IMR-90 (cell line): ENCODE measurements around the gene ALKBH5. TPM values are rescaled to one million over a fixed set of nuclear protein-coding genes. Genes with fewer than 3 reads are reported as not detected.

Experiments
- ATAC-seq: fragments of 200-7000 bp; cut with Tn5 transposase; 2 replicates; pipeline ENCODE4 v1.9.1; 2020; ENCODE audit warnings: low read depth, mild to moderate bottlenecking, moderate library complexity
- BruUV-seq: library from RNA; stranded (reverse); fragments of 400-500 nt; replicated peaks from 2 replicates; lab custom pipeline; 2021; lab: Mats Ljungman, UMichigan
- CTCF ChIA-PET: fragments of 300-600 bp; formaldehyde crosslinking; extraction: SDS; loops from one replicate; lab custom pipeline; 2021; ENCODE audit warnings: antibody characterized with exemption; lab: Yijun Ruan, JAX
- POLR2A ChIA-PET: fragments of 300-600 bp; sonication (Branson Sonifier 250); formaldehyde crosslinking; loops from one replicate; lab custom pipeline; 2022; ENCODE audit warnings: antibody characterized with exemption; ENCODE audit not compliant: unreplicated experiment; lab: Charles Lee
- DNase-seq: peaks from one replicate; pipeline ENCODE4 v3.0.0; 2013
- H2AFZ ChIP-seq: replicated peaks from 2 replicates; pipeline ENCODE3; 2013; ENCODE audit warnings: low read length, mild to moderate bottlenecking; ENCODE audit not compliant: poor library complexity
- H2AK5ac ChIP-seq: 2 replicates; pipeline ENCODE4 v1.6.1; 2013; ENCODE audit warnings: low read depth, low read length, inconsistent platforms
- H2AK9ac ChIP-seq: replicated peaks from 2 replicates; pipeline ENCODE3; 2013; ENCODE audit warnings: mild to moderate bottlenecking, low read depth, low read length, moderate library complexity; ENCODE audit not compliant: poor library complexity
- H2BK120ac ChIP-seq: 2 replicates; pipeline ENCODE4 v1.6.1; 2013; ENCODE audit warnings: low read depth, low read length, inconsistent platforms
- H2BK15ac ChIP-seq: 3 replicates; pipeline ENCODE4 v1.6.1; 2013; ENCODE audit warnings: low read depth, low read length, inconsistent platforms
- H2BK20ac ChIP-seq: 2 replicates; pipeline ENCODE4 v1.6.1; 2013; ENCODE audit warnings: low read depth, mild to moderate bottlenecking, inconsistent platforms, low read length, moderate library complexity
- H2BK5ac ChIP-seq: 2 replicates; pipeline ENCODE4 v1.6.1; 2013; ENCODE audit warnings: mild to moderate bottlenecking, low read depth, low read length, inconsistent platforms; ENCODE audit not compliant: poor library complexity, severe bottlenecking
- H3K14ac ChIP-seq: replicated peaks from 2 replicates; pipeline ENCODE4 v1.6.1; 2013; ENCODE audit warnings: low read depth, low read length, inconsistent platforms
- H3K18ac ChIP-seq: 2 replicates; pipeline ENCODE4 v1.6.1; 2013; ENCODE audit warnings: low read depth, low read length, control low read depth
- H3K23ac ChIP-seq: 2 replicates; pipeline ENCODE4 v1.6.1; 2013; ENCODE audit warnings: low read depth, low read length, inconsistent platforms
- H3K27ac ChIP-seq: 2 replicates; pipeline ENCODE4 v1.5.1; 2013; ENCODE audit warnings: mild to moderate bottlenecking, control low read depth, low read length; ENCODE audit not compliant: insufficient read depth
- H3K27me3 ChIP-seq: 2 replicates; pipeline ENCODE4 v1.6.1; 2013; ENCODE audit warnings: low read length; ENCODE audit not compliant: control insufficient read depth, insufficient read depth
- H3K36me3 ChIP-seq: 2 replicates; pipeline ENCODE4 v1.6.1; 2013; ENCODE audit warnings: low read length, mixed read lengths; ENCODE audit not compliant: control insufficient read depth, insufficient read depth
- H3K4ac ChIP-seq: 2 replicates; pipeline ENCODE4 v1.6.1; 2013; ENCODE audit warnings: low read depth, low read length, inconsistent platforms
- H3K4me1 ChIP-seq: 2 replicates; pipeline ENCODE4 v1.6.1; 2013; ENCODE audit warnings: low read length, mixed read lengths; ENCODE audit not compliant: control insufficient read depth, insufficient read depth
- H3K4me2 ChIP-seq: 2 replicates; pipeline ENCODE4 v1.6.1; 2013; ENCODE audit warnings: low read depth, mild to moderate bottlenecking, control low read depth, low read length, moderate library complexity
- H3K4me3 ChIP-seq: 2 replicates; pipeline ENCODE4 v1.5.1; 2013; ENCODE audit warnings: low read depth, mild to moderate bottlenecking, control low read depth, low read length, moderate library complexity; ENCODE audit not compliant: insufficient read depth
- H3K56ac ChIP-seq: 2 replicates; pipeline ENCODE4 v1.6.1; 2013; ENCODE audit warnings: low read length, inconsistent platforms; ENCODE audit not compliant: insufficient read depth; ENCODE audit errors: extremely low read depth
- H3K79me1 ChIP-seq, 2 experiments: 2 replicates each; pipeline ENCODE4 v1.6.1; 2013; ENCODE audit warnings: low read length in 2 of 2, inconsistent platforms in 1 of 2, low read depth in 1 of 2
- H3K9ac ChIP-seq: 2 replicates; pipeline ENCODE4 v1.6.1; 2013; ENCODE audit warnings: low read depth, low read length, control low read depth
- H3K9me1 ChIP-seq: 2 replicates; pipeline ENCODE4 v1.6.1; 2013; ENCODE audit warnings: low read length, inconsistent platforms; ENCODE audit not compliant: insufficient read depth
- H3K9me3 ChIP-seq: 2 replicates; pipeline ENCODE4 v1.6.1; 2013; ENCODE audit warnings: low read length; ENCODE audit not compliant: control insufficient read depth, insufficient read depth
- H4K20me1 ChIP-seq: 2 replicates; pipeline ENCODE4 v1.6.1; 2013; ENCODE audit warnings: low read length, inconsistent platforms; ENCODE audit not compliant: insufficient read depth
- H4K5ac ChIP-seq: 2 replicates; pipeline ENCODE4 v1.6.1; 2013; ENCODE audit warnings: mild to moderate bottlenecking, low read depth, low read length, control low read depth
- H4K8ac ChIP-seq, 2 experiments: 2 replicates each; pipeline ENCODE4 v1.6.1; 2013; ENCODE audit warnings: low read depth in 2 of 2, low read length in 2 of 2, control low read depth in 1 of 2, inconsistent platforms in 1 of 2
- H4K91ac ChIP-seq: 2 replicates; pipeline ENCODE4 v1.6.1; 2013; ENCODE audit warnings: low read depth, low read length, inconsistent platforms; ENCODE audit not compliant: insufficient read depth
- BHLHE40 ChIP-seq: fragments of 150-350 bp; IDR thresholded peaks from 2 replicates; pipeline ENCODE4 v1.6.1; 2016; ENCODE audit warnings: mild to moderate bottlenecking, low read depth, low read length
- CEBPB ChIP-seq: IDR thresholded peaks from 2 replicates; pipeline ENCODE4 v1.6.1; 2012; ENCODE audit warnings: low read depth, low read length, improper control_type of control experiment
- CHD1 ChIP-seq: IDR thresholded peaks from 2 replicates; pipeline ENCODE4 v1.6.1; 2012; ENCODE audit warnings: low read depth, low read length, improper control_type of control experiment
- FOS ChIP-seq: fragments of 150-350 bp; IDR thresholded peaks from 2 replicates; pipeline ENCODE4 v1.6.1; 2016; ENCODE audit warnings: low read depth, low read length
- MAFK ChIP-seq: IDR thresholded peaks from 2 replicates; pipeline ENCODE4 v1.6.1; 2012; ENCODE audit warnings: low read depth, low read length, improper control_type of control experiment
- MXI1 ChIP-seq: IDR thresholded peaks from 2 replicates; pipeline ENCODE4 v1.6.1; 2012; ENCODE audit warnings: low read depth, mild to moderate bottlenecking, low read length, moderate library complexity, borderline replicate concordance
- NFE2L2 ChIP-seq: fragments of 150-350 bp; IDR thresholded peaks from 2 replicates; pipeline ENCODE4 v1.6.1; 2016; ENCODE audit warnings: low read depth, mild to moderate bottlenecking, low read length
- RAD21 ChIP-seq: IDR thresholded peaks from 2 replicates; pipeline ENCODE4 v1.6.1; 2012; ENCODE audit warnings: low read length, improper control_type of control experiment
- RCOR1 ChIP-seq: IDR thresholded peaks from 2 replicates; pipeline ENCODE4 v1.6.1; 2012; ENCODE audit warnings: mild to moderate bottlenecking, low read length, improper control_type of control experiment; ENCODE audit not compliant: insufficient replicate concordance
- RFX5 ChIP-seq: IDR thresholded peaks from 2 replicates; pipeline ENCODE4 v1.8.0; 2012; ENCODE audit warnings: low read depth, mild to moderate bottlenecking, low read length, moderate library complexity
- SMC3 ChIP-seq: fragments of 150-350 bp; IDR thresholded peaks from 2 replicates; pipeline ENCODE4 v1.6.1; 2016; ENCODE audit warnings: low read depth, mild to moderate bottlenecking, antibody characterized with exemption, low read length, moderate library complexity
- WGBS, 2 experiments: methylation state at CpG; one replicate each; pipeline versions ENCODE4 v1.1.5 to v1.1.7; 2013; ENCODE audit warnings: missing lambda C conversion rate in 2 of 2; ENCODE audit not compliant: insufficient read length in 1 of 2; ENCODE audit errors: extremely low coverage in 2 of 2; 5-methylcytosine and 5-hydroxymethylcytosine counted together
- dilution Hi-C: fragments of 300-500 bp; cut with HindIII; formaldehyde crosslinking; loops from one replicate; pipeline ENCODE4 v1.14.3; 2018; ENCODE audit warnings: low sequenced_read_pairs; ENCODE audit not compliant: unreplicated experiment
- in situ Hi-C: fragments of 300-500 bp; cut with MboI; formaldehyde crosslinking; loops from 3 replicates; pipeline ENCODE4 v1.14.3; 2019; ENCODE audit warnings: low sequenced_read_pairs, inconsistent platforms, mixed read lengths
- intact Hi-C: fragments of 100-400 bp; cut with micrococcal nuclease; formaldehyde crosslinking; loops from 2 replicates; pipeline ENCODE4 v1.10.0; 2022
- polyA plus RNA-seq, 3 experiments: library from polyadenylated mRNA; depleted of rRNA; stranded (reverse); fragments of >200 nt; gene quantifications; 2 replicates each; pipeline ENCODE4 v1.2.3, GENCODE V29; 2012; ENCODE audit warnings: low replicate concordance in 1 of 3
- total RNA-seq: library from RNA; depleted of rRNA; stranded (reverse); fragments of >200 nt; gene quantifications from 2 replicates; pipeline ENCODE4 v1.2.3, GENCODE V29; 2012
- TF ChIP-seq, protein P1 (sequence below): conservative IDR thresholded peaks from 2 replicates; pipeline ENCODE4 v1.5.1; 2012; ENCODE audit warnings: mild to moderate bottlenecking, low read depth, low read length, improper control_type of control experiment
- TF ChIP-seq, protein P2 (sequence below): fragments of 150-350 bp; IDR thresholded peaks from 2 replicates; pipeline ENCODE4 v1.6.1; 2017; ENCODE audit warnings: mild to moderate bottlenecking, antibody characterized with exemption, low read length, low read depth

Gene ALKBH5
- total and polyA plus RNA-seq, 2 of the 4 experiments (the other 2 are of a cell fraction), result 57.6 to 79.6 TPM

DNA sequence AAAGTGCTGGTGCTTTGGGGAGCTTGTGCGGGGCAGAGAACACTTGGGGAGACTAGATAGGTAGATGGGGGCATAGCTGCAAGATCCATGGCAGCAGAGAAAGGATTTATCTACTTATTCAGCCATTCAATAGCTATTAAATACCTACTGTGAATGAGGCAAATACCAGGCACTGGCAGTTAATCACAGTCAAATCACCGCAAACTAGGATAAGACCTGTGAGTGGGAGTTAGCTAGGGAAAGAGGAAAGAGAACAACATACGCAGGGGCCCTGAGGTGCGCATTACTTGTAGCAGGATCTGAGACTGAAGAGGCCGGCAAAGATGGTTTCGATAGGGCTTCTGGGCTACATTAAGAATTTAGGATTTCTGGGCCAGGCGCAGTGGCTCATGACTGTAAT, 3.8 kb upstream of the ALKBH5 start:
- no peak overlapping the region for H2AFZ ChIP-seq
- H3K27ac ChIP-seq, result no peak overlapping the region
- no peak for ATAC-seq
- H4K5ac ChIP-seq, result no peak overlapping the region
- 92% methylated on average over 5 of the region's 7 CpGs; no CpG with 5 or more reads in 1 of the 2 experiments for WGBS, 2 experiments
- ChIA-PET POLR2A (no interaction called here), CTCF (no interaction called here)
- H2BK120ac ChIP-seq, result no peak overlapping the region
- H3K4me3 ChIP-seq, result no peak overlapping the region
- peaks cover 7 to 12% of the 10 kb centered on the region in 2 experiments; a peak in 3 of 4 replicates for H3K79me1 ChIP-seq
- peaks cover 12% of the 10 kb centered on the region for H3K4me1 ChIP-seq
- no peak overlapping the region for H4K91ac ChIP-seq
- no peak overlapping the region for H4K8ac ChIP-seq
- H3K14ac ChIP-seq, result no peak overlapping the region
- intact Hi-C loops, result loop anchor here (5.0 kb wide), 1 partner anchor 83 kb away; no protein-coding TSS in a partner anchor
- in situ Hi-C loops, result no loop called here
- dilution Hi-C loops, result no loop called here
- H3K36me3 ChIP-seq, result peaks cover 1% of the 10 kb centered on the region; the same call in 1 of the 2 replicates
- H4K20me1 ChIP-seq, result peaks cover 8% of the 10 kb centered on the region
- no peak overlapping the region for H2BK15ac ChIP-seq
- peaks cover 13% of the 10 kb centered on the region for H3K9me1 ChIP-seq
- H2BK20ac ChIP-seq, result no peak overlapping the region
- H3K9ac ChIP-seq, result no peak overlapping the region
- no peak for DNase-seq
- no peaks in the 10 kb centered on the region for H3K27me3 ChIP-seq
- BruUV-seq, result no TSS peak
- TF ChIP-seq CEBPB (no peak), CHD1 (no peak), RCOR1 (no peak), RFX5 (no peak), NFE2L2 (no peak), RAD21 (no peak), MAFK (no peak), BHLHE40 (no peak), MXI1 (no peak), FOS (no peak), SMC3 (no peak)
- TF ChIP-seq, protein P1, sequence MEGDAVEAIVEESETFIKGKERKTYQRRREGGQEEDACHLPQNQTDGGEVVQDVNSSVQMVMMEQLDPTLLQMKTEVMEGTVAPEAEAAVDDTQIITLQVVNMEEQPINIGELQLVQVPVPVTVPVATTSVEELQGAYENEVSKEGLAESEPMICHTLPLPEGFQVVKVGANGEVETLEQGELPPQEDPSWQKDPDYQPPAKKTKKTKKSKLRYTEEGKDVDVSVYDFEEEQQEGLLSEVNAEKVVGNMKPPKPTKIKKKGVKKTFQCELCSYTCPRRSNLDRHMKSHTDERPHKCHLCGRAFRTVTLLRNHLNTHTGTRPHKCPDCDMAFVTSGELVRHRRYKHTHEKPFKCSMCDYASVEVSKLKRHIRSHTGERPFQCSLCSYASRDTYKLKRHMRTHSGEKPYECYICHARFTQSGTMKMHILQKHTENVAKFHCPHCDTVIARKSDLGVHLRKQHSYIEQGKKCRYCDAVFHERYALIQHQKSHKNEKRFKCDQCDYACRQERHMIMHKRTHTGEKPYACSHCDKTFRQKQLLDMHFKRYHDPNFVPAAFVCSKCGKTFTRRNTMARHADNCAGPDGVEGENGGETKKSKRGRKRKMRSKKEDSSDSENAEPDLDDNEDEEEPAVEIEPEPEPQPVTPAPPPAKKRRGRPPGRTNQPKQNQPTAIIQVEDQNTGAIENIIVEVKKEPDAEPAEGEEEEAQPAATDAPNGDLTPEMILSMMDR, result no peak
- TF ChIP-seq, protein P2, sequence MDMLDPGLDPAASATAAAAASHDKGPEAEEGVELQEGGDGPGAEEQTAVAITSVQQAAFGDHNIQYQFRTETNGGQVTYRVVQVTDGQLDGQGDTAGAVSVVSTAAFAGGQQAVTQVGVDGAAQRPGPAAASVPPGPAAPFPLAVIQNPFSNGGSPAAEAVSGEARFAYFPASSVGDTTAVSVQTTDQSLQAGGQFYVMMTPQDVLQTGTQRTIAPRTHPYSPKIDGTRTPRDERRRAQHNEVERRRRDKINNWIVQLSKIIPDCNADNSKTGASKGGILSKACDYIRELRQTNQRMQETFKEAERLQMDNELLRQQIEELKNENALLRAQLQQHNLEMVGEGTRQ, result no peak
- H3K56ac ChIP-seq, result no peak overlapping the region
- H3K9me3 ChIP-seq, result no peaks in the 10 kb centered on the region
- H3K18ac ChIP-seq, result no peak overlapping the region
- H2AK9ac ChIP-seq, result no peak overlapping the region
- H2AK5ac ChIP-seq, result 0 out of 2 replicates have a peak overlapping the region, but pooled peaks have one; percentile 13
- no peak overlapping the region for H3K4ac ChIP-seq
- no peak overlapping the region for H2BK5ac ChIP-seq
- H3K23ac ChIP-seq, result no peak overlapping the region
- H3K4me2 ChIP-seq, result no peak overlapping the region
